NCI-H128 (cell line): ENCODE measurements around the gene SDF4.
"Not testable (repeated sequence)": the region's sequence is repeated elsewhere in the genome, so short reads cannot be mapped to it uniquely, and the experiment has no call there.

ENCODE experiments used
- DNase-seq: peaks from one replicate; lab custom pipeline; 2025; ENCODE audit not compliant: unreplicated experiment; lab: John Stamatoyannopoulos, UW

SDF4 gene

DNA sequence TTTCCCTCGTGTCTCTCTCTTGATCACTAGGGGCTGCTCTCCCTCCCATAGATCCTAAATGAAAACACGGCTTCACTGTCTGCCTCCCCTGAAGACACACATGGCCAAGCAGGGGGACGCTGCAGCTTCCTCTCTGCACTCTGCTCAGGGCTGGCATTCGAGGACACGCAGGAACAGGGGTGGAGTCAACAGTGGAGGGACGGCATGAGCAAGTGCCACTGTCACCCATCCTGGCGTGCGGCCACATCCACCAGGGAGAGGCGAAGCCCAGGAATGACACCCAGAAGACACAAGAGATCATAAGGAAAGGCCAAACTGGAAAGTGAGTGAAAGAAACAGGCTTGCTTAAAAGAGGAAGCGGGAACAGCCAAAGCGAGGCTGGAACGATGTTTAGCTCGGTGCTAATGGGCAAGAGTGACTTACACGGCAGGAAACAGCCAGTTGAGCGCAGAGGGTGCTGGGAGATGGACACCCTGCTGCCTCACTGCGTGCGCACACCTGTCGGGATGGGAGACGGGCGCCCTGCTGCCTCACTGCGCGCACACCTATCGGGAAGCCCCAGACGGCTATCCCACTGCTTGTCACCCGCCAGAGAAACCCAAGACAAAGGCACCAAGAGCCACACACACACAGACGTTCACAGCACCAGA lies 28.3 kb upstream of the SDF4 start:
- DNase-seq, result no peak

DNA sequence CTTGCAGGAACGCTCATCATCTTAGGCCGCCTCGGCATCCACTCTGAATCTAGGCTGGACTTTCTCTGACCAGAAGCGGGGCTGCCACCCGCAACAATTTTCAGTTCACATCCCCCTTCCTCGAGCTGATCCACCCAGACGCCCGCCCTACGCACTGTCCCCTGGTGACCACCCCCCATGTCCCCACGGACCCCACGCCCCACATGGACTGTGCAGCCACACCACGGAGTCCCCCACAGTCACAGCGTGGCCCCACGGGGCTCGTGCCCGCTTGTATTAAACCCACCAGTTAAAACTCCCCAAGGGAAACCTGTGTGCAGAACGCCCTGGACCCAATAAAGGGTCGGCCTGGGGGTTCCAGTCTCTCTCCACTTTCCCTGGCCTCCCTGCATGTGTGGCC lies 27.7 kb upstream of the SDF4 start:
- no peak for DNase-seq

DNA sequence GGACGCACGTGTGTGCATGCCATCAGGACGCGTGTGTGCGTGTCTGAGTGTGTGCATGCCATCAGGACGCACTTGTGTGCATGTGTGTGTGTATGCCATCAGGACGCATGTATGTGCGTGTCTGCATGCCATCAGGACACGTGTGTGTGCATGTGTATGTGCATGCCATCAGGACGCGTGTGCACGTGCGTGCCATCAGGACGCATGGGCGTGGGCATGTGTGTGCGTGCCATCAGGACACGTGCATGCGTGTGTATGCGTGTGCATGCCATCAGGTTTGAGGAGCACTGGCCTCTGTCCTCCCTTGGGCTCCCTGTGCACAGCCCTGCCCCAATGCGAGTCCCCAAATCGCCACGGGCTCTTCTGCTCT lies 27.3 kb upstream of the SDF4 start:
- DNase-seq, result no peak

DNA sequence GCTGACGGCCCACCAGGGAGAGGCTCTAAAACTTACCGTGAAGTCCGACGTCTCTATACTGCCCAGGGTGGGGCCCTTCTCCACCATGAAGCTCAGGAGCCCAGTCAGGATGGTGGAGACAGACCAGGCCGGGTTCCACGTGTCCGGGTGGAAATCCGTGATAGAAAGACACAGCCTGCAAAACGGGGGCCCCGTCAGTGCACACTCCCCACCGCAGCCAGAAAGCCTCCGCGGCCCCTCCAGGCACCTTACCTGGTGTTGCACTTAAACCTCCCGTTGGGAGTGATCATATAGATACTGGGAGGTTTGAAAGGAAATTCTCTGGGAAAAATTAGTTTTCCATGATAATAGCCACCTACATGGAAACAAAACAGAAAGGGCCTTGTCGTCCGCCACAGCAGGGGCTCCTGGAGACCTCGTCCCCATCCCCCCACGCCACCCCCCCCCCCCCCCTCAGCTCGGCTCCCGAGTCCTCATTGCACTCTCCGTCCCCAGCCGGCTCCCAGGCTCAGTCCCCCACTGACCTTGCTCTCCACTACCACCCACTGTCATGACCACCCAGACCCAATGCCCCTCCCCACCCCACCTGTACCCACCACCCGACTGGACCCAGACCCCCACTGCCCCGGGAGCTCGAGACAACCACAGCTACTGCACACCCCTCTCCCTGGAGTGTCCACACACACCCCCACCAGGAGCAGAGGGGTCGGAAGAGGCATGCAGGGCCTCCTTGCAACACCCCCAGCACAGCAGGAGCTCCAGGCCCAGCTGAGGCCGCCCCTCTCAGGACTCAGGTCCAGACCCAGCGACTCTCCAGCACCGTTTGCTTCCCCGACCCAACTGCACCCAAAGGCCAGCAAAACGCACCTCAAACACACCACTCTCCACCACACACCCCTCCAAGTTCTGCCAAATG lies 25.4 kb upstream of the SDF4 start:
- DNase-seq, result no peak

DNA sequence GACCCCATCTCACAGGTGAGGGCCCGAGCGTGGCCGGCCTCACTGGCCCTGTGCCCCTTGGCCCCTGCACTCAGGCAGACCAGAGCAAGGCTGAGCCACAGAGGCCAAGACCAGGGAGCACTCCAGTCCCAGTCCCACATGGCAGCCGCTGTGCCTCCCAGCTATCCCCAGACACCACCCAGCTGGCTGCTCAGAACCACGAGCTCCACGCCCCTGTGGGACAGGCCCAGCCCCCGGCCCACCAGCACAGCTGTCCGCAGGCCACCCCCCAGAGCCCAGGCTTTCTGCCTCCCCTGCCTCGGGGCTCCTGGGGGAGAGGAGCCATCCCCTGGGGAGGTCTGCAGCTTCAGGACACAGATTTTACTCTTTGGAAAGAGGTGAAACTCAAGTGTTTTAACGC lies 23.8 kb upstream of the SDF4 start:
- DNase-seq, result no peak

DNA sequence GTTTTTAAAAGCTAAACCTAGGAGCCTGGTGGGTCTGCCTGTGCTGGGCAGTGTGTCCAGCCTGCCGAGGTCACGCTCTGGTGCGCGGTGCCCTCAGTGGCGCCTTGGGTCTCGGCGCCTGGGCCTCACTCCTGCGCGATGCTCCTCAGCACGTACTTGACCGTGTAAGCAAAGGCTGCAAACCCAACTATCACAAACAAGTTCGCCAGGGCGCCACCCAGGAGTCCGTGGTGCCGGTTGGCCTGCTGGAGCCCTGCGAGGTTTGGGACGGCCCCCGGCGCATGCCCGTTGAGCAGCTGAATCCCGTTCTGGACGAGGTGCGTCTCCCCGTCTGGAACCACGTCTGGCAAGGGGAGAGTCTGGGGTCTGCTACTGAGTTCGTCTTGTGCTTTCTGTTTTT lies 23.3 kb upstream of the SDF4 start:
- DNase-seq, result no peak

DNA sequence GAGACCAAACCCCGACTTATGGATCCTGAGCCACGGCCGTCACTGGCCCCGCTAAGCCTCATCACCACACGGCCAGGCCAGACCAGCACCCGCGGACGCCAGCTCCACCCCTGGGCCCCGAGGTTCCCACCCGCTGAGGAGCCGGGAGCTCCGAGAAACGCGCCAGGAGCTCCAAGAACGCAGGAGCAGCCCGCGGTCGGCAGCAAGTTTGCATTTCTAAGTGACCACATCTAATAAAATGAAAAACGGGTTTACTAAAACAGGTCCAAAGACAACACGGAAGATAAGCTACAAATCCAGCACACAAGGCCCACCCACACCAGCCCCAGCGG lies 22.8 kb upstream of the SDF4 start:
- DNase-seq, result no peak

DNA sequence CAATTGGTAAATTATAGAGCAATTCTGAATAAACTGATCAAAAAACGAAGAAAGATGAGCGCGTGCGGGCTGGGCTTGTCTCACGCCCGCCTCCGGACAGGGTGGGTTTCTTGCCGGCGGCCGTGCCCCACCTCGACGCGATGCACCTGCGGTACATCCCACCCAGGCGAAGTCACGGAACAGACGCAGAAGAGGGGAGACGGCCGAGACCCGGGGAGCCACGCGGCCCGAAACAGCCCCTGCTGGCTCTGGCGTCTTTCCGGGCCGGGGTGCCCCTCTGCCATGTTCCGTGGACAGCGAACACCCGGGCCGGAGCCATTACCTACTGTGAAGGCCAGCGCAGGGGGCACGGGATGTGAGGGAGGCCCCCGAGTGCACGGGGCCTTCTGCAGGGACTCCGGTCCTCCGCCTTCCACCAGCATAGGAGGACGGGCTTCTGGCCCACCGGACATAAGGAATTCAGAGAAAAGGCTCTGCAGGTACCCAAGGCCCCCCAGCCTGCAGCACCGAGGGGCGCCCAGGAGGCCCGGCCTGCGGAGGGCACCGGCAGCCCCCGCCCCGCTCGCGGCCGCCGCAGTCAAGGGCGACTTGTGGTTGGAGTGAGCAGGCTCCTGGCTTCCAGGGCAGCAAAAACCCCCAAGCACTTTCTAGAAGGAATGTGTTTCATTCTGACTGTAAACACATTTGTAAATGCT lies 22.3 kb upstream of the SDF4 start:
- DNase-seq, result no peak

DNA sequence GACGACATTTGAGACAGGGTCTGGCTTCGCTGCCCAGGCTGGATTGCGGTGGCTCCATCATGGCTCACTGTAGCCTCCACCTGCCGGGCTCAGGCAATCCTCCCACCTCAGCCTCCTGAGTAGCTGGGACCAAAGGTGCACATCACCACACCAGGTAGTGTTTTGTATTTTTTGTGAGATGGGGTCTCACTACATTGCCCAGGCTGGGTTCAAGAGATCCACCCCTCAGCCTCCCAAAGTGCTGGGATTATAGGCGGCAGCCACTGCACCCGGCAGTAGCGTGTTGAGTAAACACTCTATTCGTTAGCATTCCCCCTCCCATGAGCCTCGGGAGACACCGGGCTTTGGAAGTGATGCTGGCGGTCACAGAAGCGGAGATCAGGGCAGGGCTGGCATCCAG lies 21.5 kb upstream of the SDF4 start:
- DNase-seq, result no peak

DNA sequence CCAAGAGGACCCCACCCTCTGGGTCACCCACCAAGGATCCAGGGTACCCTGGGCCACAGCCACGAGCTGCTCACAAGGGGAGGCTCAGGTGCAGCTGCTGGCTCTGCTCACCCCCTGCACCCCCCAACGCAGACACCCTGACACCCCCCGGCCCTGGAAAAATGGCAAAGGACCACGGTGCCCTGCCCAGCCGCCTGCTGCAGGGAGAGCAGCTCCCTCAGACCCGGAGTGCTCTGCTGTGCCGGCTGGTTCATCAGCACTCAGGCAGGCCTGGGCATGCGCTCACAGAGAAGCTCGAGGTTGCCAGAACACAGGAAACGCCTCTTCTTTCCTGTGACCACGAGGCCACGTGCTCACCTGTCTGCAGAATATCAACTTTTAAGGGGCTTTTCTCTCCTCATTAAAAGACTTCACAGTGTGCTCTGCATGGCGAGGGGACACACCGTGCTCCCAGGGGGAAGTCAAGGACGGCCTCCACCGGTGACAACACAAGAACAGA lies 19.0 kb upstream of the SDF4 start:
- peak; percentile 40 for DNase-seq

DNA sequence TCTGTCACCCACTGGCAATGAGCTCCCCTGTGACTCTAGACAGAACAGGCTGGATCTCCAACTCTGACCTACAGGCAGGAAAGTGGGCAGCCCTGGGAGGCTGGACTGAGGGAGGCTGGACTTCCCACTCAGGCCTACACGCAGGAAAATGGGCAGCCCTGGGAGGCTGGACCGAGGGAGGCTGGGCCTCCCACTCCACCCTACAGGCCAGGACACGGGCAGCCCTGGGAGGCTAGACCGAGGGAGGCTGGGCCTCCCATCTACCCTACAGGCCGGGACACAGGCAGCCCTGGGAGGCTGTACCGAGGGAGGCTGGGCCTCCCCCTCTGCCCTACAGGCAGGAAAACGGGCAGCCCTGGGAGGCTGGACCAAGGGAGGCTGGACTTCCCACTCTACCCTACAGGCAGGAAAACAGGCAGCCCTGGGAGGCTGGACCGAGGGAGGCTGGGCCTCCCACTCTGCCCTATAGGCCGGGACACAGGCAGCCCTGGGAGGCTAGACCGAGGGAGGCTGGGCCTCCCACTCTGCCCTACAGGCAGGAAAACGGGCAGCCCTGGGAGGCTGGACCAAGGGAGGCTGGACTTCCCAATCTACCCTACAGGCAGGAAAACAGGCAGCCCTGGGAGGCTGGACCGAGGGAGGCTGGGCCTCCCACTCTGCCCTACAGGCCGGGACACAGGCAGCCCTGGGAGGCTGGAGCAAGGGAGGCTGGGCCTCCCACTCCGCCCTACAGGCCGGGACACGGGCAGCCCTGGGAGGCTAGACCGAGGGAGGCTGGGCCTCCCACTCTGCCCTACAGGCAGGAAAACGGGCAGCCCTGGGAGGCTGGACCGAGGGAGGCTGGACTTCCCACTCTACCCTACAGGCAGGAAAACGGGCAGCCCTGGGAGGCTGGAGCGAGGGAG lies 16.5 kb upstream of the SDF4 start:
- not testable (repeated sequence) for DNase-seq

DNA sequence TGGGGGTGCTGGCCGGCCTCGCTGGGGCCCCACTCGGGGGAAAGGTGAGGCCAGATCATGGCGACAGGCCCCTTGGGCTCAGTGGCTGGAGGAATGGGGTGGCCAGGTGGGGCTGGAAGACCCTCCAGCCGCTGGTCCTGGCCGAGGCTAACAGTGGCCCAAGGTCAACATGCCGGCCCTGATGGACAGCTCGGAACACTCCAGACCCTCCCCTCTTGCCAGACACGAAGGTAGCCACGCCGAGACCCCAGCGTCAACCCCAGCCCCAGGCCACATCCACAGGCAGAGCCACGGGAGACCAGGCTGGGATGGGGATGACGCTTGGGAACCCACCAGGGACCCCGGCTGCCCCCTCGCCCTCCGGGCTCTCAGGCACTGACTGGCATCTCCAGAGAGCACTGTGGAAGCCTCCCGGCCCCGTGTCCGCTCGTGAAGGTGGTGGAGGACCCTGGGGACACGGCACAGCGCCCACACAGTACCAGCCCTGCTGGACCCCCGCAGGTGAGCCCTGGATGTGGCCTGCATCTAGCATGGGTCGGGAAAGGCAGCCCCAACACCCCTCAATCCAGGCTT lies 15.6 kb upstream of the SDF4 start:
- no peak for DNase-seq

DNA sequence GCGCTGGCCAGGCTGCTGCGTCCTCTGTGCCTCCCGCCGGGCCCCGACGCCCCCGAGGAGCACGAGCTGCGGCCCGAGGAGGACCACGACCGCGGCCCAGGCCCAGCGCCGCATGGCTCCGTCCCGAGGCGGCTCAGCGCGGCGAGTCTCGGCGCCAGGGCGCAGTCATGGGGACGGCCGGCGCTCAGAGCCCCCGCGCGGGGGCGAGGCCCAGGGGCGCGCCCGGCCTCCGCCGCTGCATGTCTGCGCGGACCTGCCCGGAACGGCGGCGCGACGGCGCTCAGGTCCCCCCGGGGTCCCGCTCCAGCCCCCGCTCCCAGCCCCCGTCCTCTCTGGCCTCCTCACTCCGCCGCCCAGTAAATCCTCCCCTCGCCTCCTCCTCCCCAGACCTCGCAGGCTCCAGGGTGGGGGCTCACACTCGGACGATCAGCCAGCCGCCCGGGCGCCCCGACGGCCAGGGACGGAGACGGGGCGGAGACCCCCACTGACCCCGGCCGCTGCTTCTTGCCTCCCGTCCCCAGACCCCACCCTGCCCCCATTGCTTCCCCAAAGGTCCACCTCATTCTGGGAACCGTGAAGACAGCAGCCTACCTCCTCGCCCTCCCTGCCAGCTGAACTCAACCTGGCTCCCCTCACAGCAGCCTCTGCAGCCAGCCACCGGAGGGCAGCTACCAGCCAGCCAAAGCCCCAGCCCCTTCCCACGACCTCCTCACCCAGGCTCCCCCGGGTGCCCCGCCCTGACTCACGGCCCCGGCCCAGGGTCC lies 15.0 kb upstream of the SDF4 start, which contains the start of gene C1QTNF12:
Gene C1QTNF12 (minus strand): TSS at position 146 of the 764 bp plus-strand sequence. CDS start 32 bp downstream, at position 114.
- no peak for DNase-seq

DNA sequence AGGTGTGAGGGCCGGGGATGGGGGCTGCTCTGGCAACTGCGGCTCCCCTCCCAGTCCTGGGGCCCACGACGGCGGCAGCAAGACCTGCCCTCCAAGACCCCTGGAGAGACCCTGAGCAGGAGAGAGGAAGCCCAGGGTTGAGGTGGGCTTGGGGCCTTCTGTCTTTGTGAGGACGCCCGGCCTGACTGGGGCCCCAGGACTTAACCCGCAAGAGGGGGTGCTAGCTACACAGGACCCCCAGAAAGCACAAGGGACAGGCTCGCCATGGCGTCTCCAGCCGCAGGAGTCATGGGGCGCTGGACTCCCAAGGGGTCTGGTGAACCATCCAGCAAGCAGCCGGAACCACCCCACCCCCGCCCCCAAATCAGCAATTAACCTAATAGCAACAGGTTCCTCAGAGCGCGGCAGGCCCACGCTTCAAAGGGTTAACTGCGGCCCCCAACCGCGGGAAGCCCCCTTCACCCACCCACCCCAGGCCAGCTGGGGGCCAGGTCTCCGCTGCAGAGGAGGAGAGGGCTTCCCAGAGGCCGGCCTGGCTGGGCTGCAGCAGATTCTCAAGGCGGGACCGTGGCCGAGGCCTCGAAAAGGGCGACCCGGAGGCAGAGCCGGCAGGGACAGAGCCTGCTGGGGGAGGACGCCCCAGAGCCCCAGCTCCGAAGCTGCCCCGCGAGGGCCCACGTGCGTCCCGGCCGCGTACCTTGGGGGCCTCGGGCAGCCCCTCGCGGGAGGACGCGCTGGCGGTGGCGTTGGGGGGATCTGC lies 14.2 kb upstream of the SDF4 start:
- DNase-seq, result no peak

DNA sequence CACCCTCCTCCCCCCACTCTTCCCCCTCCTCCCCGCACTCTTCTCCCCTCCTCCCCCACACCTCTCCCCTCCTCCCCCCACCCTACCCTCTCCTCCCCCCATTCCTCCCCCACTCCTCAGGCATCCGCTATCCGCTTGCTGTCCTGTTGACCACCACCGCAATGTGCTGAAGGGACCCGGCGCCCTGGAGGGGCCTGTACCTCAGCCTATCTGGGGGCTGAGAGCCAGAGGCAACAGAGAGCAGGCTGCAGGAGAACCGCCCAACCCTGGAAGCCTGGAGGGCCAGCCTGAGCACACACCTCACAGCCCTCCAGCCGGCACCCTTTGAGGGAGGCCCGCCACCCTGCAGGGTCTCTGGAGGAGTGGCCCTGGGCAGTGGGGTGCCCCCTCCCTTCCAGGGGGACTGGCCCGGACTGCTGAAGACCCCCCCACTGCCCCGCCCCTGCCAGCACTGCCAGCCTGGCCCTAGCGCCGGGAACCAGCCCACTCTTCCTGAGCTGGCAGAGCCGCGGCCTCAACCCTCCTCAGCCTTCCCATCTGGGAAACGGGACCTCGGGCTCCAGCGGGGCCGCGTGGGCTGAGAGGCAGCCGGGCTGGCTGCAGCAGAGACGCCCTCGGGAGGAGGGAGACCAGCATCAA lies 13.5 kb upstream of the SDF4 start:
- no peak for DNase-seq

DNA sequence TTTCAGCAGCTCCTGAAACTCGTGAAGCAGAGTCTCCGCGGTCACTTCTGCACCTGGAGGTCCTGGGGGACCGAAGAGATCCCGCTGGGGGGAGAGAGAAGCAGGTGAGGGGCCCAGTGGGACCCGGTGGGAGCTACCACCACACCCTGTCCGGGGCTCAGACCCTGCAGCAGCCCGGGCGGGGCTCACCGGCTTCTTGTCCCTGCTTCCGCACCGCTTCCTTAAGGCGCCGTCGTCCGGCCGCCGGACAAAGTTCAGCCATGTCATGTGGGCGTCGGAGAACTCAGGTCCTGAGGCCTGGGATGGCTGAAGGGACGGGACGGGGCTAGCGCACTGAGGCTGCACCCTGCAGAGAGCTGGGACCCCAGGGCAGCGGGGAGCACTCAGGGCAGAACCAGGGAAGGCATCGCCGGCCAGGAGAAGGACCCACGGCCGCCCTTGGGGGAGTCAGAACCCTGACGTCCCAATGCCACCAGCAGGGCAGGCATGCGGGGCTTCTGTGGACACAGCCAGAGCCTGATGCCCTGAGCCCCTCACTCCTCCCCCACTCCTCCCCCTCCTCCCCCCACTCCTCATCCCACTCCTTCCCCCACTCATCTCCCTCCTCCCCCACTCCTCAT lies 12.5 kb upstream of the SDF4 start:
- DNase-seq, result no peak

DNA sequence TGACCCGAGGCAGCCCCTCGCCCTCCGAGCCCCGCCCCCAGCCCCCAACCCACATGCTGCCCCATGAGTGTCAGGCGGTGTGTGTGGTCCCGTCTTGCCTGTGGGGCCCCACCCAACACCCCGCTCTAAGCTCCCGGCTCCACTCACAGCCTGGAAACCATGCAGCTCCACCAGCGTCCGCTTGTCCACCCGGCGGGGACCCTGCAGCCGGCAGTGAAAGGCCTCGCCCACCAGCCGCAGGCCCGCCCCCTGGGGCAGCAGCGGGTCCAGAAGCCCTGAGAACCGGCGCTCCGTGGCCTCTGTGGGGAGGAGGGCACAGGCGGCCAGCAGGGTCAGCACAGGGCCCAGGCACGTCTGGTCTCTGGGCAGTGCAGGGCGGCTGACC lies 12.0 kb upstream of the SDF4 start:
- DNase-seq, result no peak

DNA sequence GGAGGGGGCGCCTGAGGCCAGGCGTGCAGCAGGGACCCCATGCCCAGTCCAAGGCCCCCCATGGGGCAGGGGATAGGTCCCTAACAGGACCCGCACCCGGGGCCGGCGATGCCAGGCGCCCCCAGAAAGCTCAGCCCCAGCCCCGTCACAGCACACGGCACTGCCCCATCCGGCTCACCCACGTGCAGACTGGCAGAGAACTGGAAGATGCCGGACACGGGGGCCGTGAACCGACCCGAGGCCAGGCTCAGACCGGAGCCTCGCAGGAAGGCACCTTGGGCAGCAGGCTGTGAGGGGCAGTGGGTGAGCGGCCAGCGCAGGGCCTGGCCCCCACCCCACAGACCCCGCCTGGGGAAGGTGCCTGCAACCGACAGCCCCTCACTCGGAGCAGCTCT lies 11.5 kb upstream of the SDF4 start:
- DNase-seq, result no peak
